Activated CD4-positive, CD25-positive, alpha-beta regulatory T cell treated with anti-CD3 and anti-CD28 coated beads, Interleukin-2, amount 50 U/mL, for 24 hours (primary cell): Measurements from ENCODE around the gene ANTXR2.

Source experiments
- ATAC-seq, 2 donors: fragments of 150-1000 bp; cut with Tn5 transposase; one replicate each; pipeline ENCODE4 v1.10.0; 2021; ENCODE audit warnings: mild to moderate bottlenecking in 1 of 2, moderate library complexity in 1 of 2

ANTXR2 gene

GRCh38 chr4:79982601-79983322 is 90.3 kb downstream of the ANTXR2 start:
- ATAC-seq = no peak

GRCh38 chr4:79980448-79980847 is 92.6 kb downstream of the ANTXR2 start:
- no peak for ATAC-seq

GRCh38 chr4:79979785-79980437 is 93.1 kb downstream of the ANTXR2 start:
- ATAC-seq = peak; percentile 55 to 76

- no peak for ATAC-seq
Observed at GRCh38 chr4:79977131-79977840, 95.7 kb downstream of the ANTXR2 start.

- no peak for ATAC-seq
Observed at GRCh38 chr4:79964400-79965211, 108.4 kb downstream of the ANTXR2 start.

- no peak for ATAC-seq
Observed at GRCh38 chr4:79964020-79964399, 109.0 kb downstream of the ANTXR2 start.

GRCh38 chr4:79959652-79960051 is 113.4 kb downstream of the ANTXR2 start:
- ATAC-seq = no peak

GRCh38 chr4:79958466-79959264 is 114.4 kb downstream of the ANTXR2 start:
- ATAC-seq = no peak

- no peak for ATAC-seq
Observed at GRCh38 chr4:79949178-79949577, 123.9 kb downstream of the ANTXR2 start.

GRCh38 chr4:79948739-79949138 is 124.3 kb downstream of the ANTXR2 start:
- no peak for ATAC-seq

GRCh38 chr4:79948261-79948660 is 124.8 kb downstream of the ANTXR2 start:
- no peak for ATAC-seq

- no peak for ATAC-seq
Observed at GRCh38 chr4:79947386-79947785, 125.6 kb downstream of the ANTXR2 start.

GRCh38 chr4:79935274-79935673 is 137.8 kb downstream of the ANTXR2 start:
- no peak for ATAC-seq

- ATAC-seq = no peak
Observed at GRCh38 chr4:79934660-79935059, 138.4 kb downstream of the ANTXR2 start.

GRCh38 chr4:79927931-79928330 is 145.1 kb downstream of the ANTXR2 start:
- ATAC-seq = peak in 1 of 2 donors; percentile 77

GRCh38 chr4:79923281-79923680 is 149.7 kb downstream of the ANTXR2 start:
- no peak for ATAC-seq

- no peak for ATAC-seq
Observed at GRCh38 chr4:79922011-79922410, 151.0 kb downstream of the ANTXR2 start.

GRCh38 chr4:79920163-79920853 is 152.7 kb downstream of the ANTXR2 start:
- peak in 1 of 2 donors; percentile 51 for ATAC-seq

GRCh38 chr4:79918292-79918691 is 154.7 kb downstream of the ANTXR2 start:
- ATAC-seq = no peak

GRCh38 chr4:79917246-79917645 is 155.8 kb downstream of the ANTXR2 start:
- peak in 1 of 2 donors; percentile 53 for ATAC-seq

- no peak for ATAC-seq
Observed at GRCh38 chr4:79915246-79915645, 157.8 kb downstream of the ANTXR2 start.
